H1 (cell line): Measurements from ENCODE around the gene RFX2. TPM values are rescaled to one million over a fixed set of nuclear protein-coding genes. Genes with fewer than 3 reads are reported as not detected.

Experiments used
- CHD7 ChIP-seq: fragments of 300-600 bp; sonication (generic); IDR thresholded peaks from 2 replicates; pipeline ENCODE4 v1.7.1; 2012; ENCODE audit warnings: low read length, moderate library complexity, mild to moderate bottlenecking, inconsistent platforms; ENCODE audit not compliant: insufficient replicate concordance
- POLR2AphosphoS5 ChIP-seq: IDR thresholded peaks from 2 replicates; pipeline ENCODE4 v1.6.1; 2011; ENCODE audit warnings: low read depth, low read length
- RXRA ChIP-seq: IDR thresholded peaks from 2 replicates; pipeline ENCODE4 v1.6.1; 2011; ENCODE audit warnings: low read depth, mild to moderate bottlenecking, low read length, moderate library complexity; ENCODE audit not compliant: insufficient read depth
- SP1 ChIP-seq: IDR thresholded peaks from 2 replicates; pipeline ENCODE4 v1.6.1; 2011; ENCODE audit warnings: low read depth, low read length
- TCF12 ChIP-seq: IDR thresholded peaks from 2 replicates; pipeline ENCODE4 v1.6.1; 2011; ENCODE audit warnings: low read depth, mild to moderate bottlenecking, low read length
- polyA plus RNA-seq, 7 experiments: library from polyadenylated mRNA; depleted of rRNA in 3 of 7; stranded (reverse) in 5 of 7; unstranded in 2 of 7; fragments of >200 nt in 5 of 7; fragments of 200-250 nt in 2 of 7; gene quantifications; 1 replicate in 5 of 7; 2 replicates in 1 of 7; 4 replicates in 1 of 7; pipeline versions ENCODE4 v1.2.1 to v1.2.3, GENCODE V29; 2011 to 2013; ENCODE audit warnings: missing spikeins in 2 of 7, mixed read lengths in 2 of 7
- total RNA-seq: library from RNA; stranded (reverse); fragmentation: NEBNext Ultra II Directional; extraction: Animal tissue kit (Norgen Biotek cat#: 25700); gene quantifications from 2 replicates; pipeline ENCODE4 v1.2.1, GENCODE V29; 2021

Gene RFX2
- total and polyA plus RNA-seq, 2 of the 8 experiments (the other 6 are each of a cell fraction or from before 2014, with no cell fraction given), result 4.8 to 5.3 TPM

DNA sequence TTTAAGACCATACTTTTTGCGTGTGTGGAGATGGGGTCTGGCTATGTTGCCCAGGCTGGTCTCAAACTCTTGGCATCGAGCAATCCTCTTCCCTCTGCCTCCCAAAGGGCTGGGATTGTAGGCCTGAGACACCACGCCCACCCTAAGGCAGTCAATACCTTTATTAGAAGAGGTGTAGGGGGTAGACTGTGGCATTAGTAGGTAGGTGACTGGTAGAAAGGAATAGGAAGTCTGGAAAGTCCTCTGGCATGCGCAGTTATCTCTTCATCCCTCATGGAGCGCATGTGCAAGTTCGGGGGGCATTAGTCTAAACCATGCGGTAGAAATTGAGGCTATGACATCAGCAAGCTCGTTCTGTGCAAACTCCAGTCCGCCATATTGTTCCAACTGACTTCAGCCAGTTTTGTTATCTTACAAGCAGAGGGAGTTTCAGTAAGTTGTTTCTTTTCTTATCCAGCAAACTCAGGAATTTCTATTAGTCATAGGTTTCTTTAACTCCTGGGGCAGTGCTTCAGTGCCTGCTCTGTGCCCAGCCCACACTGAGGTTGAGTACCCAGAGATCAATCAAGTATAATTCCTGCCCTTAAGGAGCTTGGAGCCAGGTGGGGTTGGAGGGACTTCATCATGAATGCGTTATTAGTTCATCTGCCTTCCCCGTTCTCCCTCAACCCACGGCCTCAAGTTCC lies 125.1 kb downstream of the RFX2 start (continued):
- no peak for TF ChIP-seq CHD7
- TF ChIP-seq POLR2AphosphoS5, result no peak
- no peak for TF ChIP-seq SP1
- TF ChIP-seq RXRA, result no peak
- no peak for TF ChIP-seq TCF12
